Measurements from ENCODE around the gene AGMO.

Gene AGMO

GRCh38 chr7:15176089-15176488 is 385.7 kb downstream of the AGMO start:
- H3K27me3 Mint-ChIP-seq: no peaks in the 10 kb centered on the region
- no peaks in the 10 kb centered on the region for H3K36me3 Mint-ChIP-seq
- ATAC-seq (ENCODE audit: low read depth) (no peak), DNase-seq (ENCODE audit: low spot score in 2 of 2) (no peak)
- H3K9me3 Mint-ChIP-seq: peaks cover 2% of the 10 kb centered on the region
- H3K4me3 Mint-ChIP-seq: no peak overlapping the region
- no peaks in the 10 kb centered on the region for H3K4me1 Mint-ChIP-seq
- H3K27ac Mint-ChIP-seq: no peak overlapping the region

GRCh38 chr7:15175152-15175551 is 386.7 kb downstream of the AGMO start:
- H3K27me3 Mint-ChIP-seq: no peaks in the 10 kb centered on the region
- H3K27ac Mint-ChIP-seq: no peak overlapping the region
- H3K9me3 Mint-ChIP-seq: peaks cover 2% of the 10 kb centered on the region
- DNase-seq (ENCODE audit: low spot score in 2 of 2): no peak
- H3K4me1 Mint-ChIP-seq: no peaks in the 10 kb centered on the region
- no peaks in the 10 kb centered on the region for H3K36me3 Mint-ChIP-seq
- H3K4me3 Mint-ChIP-seq: no peak overlapping the region
- ATAC-seq (ENCODE audit: low read depth): no peak

- no peaks in the 10 kb centered on the region for H3K36me3 Mint-ChIP-seq
- no peak overlapping the region for H3K27ac Mint-ChIP-seq
- no peak for DNase-seq (ENCODE audit: low spot score in 2 of 2)
Observed at GRCh38 chr7:15174485-15174884, 387.3 kb downstream of the AGMO start.

GRCh38 chr7:15168489-15168888 is 393.3 kb downstream of the AGMO start:
- peaks cover 6% of the 10 kb centered on the region for H3K9me3 Mint-ChIP-seq
- DNase-seq (ENCODE audit: low spot score in 2 of 2) (no peak), ATAC-seq (ENCODE audit: low read depth) (no peak)
- no peaks in the 10 kb centered on the region for H3K4me1 Mint-ChIP-seq
- no peaks in the 10 kb centered on the region for H3K36me3 Mint-ChIP-seq
- no peaks in the 10 kb centered on the region for H3K27me3 Mint-ChIP-seq
- H3K4me3 Mint-ChIP-seq: no peak overlapping the region
- H3K27ac Mint-ChIP-seq: no peak overlapping the region

More at GRCh38 chr7:15174485-15174884, 387.3 kb downstream of the AGMO start:
- H3K27me3 Mint-ChIP-seq: no peaks in the 10 kb centered on the region
- no peak overlapping the region for H3K4me3 Mint-ChIP-seq
- H3K9me3 Mint-ChIP-seq: peaks cover 2% of the 10 kb centered on the region
- no peak for ATAC-seq (ENCODE audit: low read depth)
- no peaks in the 10 kb centered on the region for H3K4me1 Mint-ChIP-seq

- DNase-seq (ENCODE audit: low spot score in 2 of 2) (no peak), ATAC-seq (ENCODE audit: low read depth) (no peak)
- Mint-ChIP-seq H3K4me1 (no peaks in the 10 kb centered on the region), H3K9me3 (peaks cover 6% of the 10 kb centered on the region), H3K4me3 (no peak overlapping the region), H3K36me3 (no peaks in the 10 kb centered on the region), H3K27me3 (no peaks in the 10 kb centered on the region), H3K27ac (no peak overlapping the region)
Observed at GRCh38 chr7:15167912-15168311, 393.9 kb downstream of the AGMO start.

GRCh38 chr7:15166620-15167019 is 395.2 kb downstream of the AGMO start:
- ATAC-seq (ENCODE audit: low read depth) (no peak), DNase-seq (ENCODE audit: low spot score in 2 of 2) (no peak)
- Mint-ChIP-seq H3K27ac (no peak overlapping the region), H3K4me3 (no peak overlapping the region), H3K36me3 (no peaks in the 10 kb centered on the region), H3K9me3 (peaks cover 7% of the 10 kb centered on the region), H3K4me1 (no peaks in the 10 kb centered on the region), H3K27me3 (no peaks in the 10 kb centered on the region)

GRCh38 chr7:15159261-15159660 is 402.6 kb downstream of the AGMO start:
- no peak overlapping the region for H3K4me3 Mint-ChIP-seq
- no peaks in the 10 kb centered on the region for H3K27me3 Mint-ChIP-seq
- DNase-seq (ENCODE audit: low spot score in 2 of 2) (no peak), ATAC-seq (ENCODE audit: low read depth) (no peak)
- no peak overlapping the region for H3K27ac Mint-ChIP-seq
- no peaks in the 10 kb centered on the region for H3K4me1 Mint-ChIP-seq
- peaks cover 3% of the 10 kb centered on the region for H3K9me3 Mint-ChIP-seq
- no peaks in the 10 kb centered on the region for H3K36me3 Mint-ChIP-seq

GRCh38 chr7:15158141-15158810 is 403.5 kb downstream of the AGMO start:
- Mint-ChIP-seq H3K9me3 (peaks cover 3% of the 10 kb centered on the region), H3K27ac (no peak overlapping the region), H3K36me3 (no peaks in the 10 kb centered on the region), H3K27me3 (no peaks in the 10 kb centered on the region), H3K4me3 (no peak overlapping the region), H3K4me1 (no peaks in the 10 kb centered on the region)
- ATAC-seq (ENCODE audit: low read depth): no peak
- no peak for DNase-seq (ENCODE audit: low spot score in 2 of 2)

Measured in memory B cell (primary cell).